ENCODE results near the gene C1orf105. TPM values are rescaled to one million over a fixed set of nuclear protein-coding genes. Genes with fewer than 3 reads are reported as not detected.

The C1orf105 gene
- total RNA-seq, 1 donor from 2014 or later = 6.5 TPM

GRCh38 chr1:172394141-172394751, 26.2 kb upstream of the C1orf105 start:
- no peak for DNase-seq (ENCODE audit: low spot score)
- intact Hi-C loops (cut with DNase I) = loop anchor here (10.0 kb wide), 1 partner anchor 109 kb away; no protein-coding TSS in a partner anchor

- DNase-seq (ENCODE audit: low spot score) = no peak
- intact Hi-C loops (cut with DNase I) = loop anchor here (10.0 kb wide), 1 partner anchor 110 kb away; no protein-coding TSS in a partner anchor
Observed at GRCh38 chr1:172394811-172395210, 25.7 kb upstream of the C1orf105 start.

GRCh38 chr1:172395576-172395975, 24.9 kb upstream of the C1orf105 start:
- DNase-seq (ENCODE audit: low spot score) = no peak
- intact Hi-C loops (cut with DNase I) = loop anchor here (10.0 kb wide), 1 partner anchor 111 kb away; no protein-coding TSS in a partner anchor

DNA sequence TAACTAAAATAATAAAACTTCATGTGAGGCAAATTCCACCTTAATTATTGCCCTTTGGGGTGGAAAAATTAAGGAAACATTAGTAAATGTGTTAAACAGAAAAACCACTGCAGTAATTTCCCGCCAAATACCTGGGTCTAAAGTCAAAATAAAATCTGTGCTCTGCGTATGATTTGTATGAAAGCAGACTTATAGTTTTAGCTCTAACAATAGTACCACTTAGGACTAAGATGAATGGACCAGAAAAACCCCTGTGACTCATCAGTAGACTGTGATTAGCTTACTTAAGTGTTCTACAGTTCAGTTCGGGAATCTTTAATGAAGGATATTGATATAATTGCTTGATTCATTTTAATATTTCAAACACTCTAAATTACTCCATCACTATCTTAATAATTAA, 23.3 kb upstream of the C1orf105 start:
- intact Hi-C loops (cut with DNase I) = loop anchor here (10.0 kb wide), 1 partner anchor 112 kb away; no protein-coding TSS in a partner anchor

GRCh38 chr1:172397633-172398032, 22.9 kb upstream of the C1orf105 start:
- intact Hi-C loops (cut with DNase I) = loop anchor here (2.0 to 10.0 kb wide), 3 partner anchors 39 to 113 kb away; no protein-coding TSS in a partner anchor
- no peak for DNase-seq (ENCODE audit: low spot score)

More for the DNA sequence above, 23.3 kb upstream of the C1orf105 start:
- no peak for DNase-seq (ENCODE audit: low spot score)

DNA sequence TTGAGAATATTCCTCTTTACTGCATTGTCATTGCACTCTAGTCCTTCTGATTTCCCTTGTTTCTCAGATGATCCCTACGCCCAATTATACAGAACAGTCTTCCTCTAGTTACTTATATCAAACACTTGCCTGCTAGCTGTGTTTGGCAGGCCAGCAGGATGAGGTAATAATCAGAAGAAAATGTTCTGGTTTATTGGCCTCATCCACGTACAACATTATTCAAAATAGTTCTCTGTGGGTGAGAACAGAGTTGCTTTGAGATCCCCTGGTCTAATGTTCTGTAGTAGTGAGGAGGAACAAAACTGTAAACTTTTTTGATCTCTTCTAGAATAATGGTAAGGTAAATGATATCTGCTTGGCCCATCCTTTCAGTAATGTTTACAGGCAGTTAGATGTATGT, 22.3 kb upstream of the C1orf105 start:
- intact Hi-C loops (cut with DNase I) = loop anchor here (2.0 to 10.0 kb wide), 3 partner anchors 39 to 113 kb away; no protein-coding TSS in a partner anchor
- no peak for DNase-seq (ENCODE audit: low spot score)

DNA sequence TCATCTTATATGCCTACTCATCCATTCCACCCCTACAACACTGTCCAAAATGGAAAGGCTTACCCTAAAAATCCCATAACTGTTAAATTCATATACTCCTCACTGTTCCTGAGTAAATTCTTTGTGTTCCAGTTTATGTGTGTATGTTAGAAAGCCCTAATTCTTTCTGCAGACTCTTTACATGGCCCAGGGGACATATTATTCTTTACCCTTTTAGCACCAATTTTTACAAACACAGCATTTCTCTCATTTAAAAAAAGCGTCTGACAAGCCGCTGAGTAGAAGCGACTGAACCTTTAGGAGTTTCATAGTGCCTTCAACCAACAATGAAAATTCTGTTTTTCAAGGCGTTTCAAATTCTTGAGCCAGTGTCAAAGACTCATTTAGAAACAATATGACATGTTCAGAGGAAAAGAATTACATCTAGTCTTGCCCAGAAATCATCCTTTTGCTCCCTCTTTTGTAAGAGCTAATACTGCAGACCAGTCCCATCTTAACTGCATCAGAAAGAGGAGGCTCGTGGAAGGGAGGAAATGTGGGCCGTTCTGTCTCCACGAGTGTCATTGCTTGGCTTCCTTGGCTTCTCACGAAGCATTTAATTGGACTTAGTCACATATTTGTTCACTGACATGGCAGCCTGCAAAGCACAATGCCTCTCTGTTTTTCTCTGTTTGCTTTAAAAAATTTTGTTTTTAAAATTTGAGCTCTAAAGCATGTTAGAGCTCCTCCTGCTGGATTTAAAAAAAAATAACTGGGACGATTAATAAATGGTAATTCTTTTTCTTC, 21.3 kb upstream of the C1orf105 start:
- DNase-seq (ENCODE audit: low spot score) = no peak
- intact Hi-C loops (cut with DNase I) = loop anchor here (1.0 to 10.0 kb wide), 4 partner anchors 40 to 308 kb away; no protein-coding TSS in a partner anchor

- DNase-seq (ENCODE audit: low spot score) = no peak
- intact Hi-C loops (cut with DNase I) = loop anchor here (1.0 to 10.0 kb wide), 5 partner anchors 41 to 309 kb away; no protein-coding TSS in a partner anchor
Observed at GRCh38 chr1:172399756-172400721, 20.4 kb upstream of the C1orf105 start.

DNA sequence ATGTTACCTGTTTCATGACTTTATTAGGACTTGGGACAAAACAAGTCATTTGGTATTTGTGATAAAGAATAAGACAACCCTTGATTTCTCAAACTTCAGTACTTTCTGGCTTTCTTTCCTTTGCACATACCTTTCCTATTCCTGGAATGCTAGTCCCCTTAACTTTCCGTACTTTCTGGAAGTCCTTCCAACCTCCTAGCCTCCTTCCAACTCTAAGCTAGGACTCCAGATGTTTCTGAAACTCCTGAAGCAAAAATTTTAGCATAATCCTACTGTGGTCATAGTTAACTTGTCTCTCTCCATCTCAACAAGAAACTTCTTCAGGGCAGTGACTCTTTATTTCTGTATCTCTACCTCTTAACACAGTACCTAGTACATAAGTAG, 19.8 kb upstream of the C1orf105 start:
- intact Hi-C loops (cut with DNase I) = loop anchor here (5.0 kb wide), 1 partner anchor 263 kb away; no protein-coding TSS in a partner anchor
- no peak for DNase-seq (ENCODE audit: low spot score)

- DNase-seq (ENCODE audit: low spot score) = no peak
- intact Hi-C loops (cut with DNase I) = loop anchor here (5.0 kb wide), 1 partner anchor 264 kb away; no protein-coding TSS in a partner anchor
Observed at GRCh38 chr1:172401477-172401876, 19.0 kb upstream of the C1orf105 start.

GRCh38 chr1:172401892-172402291, 18.6 kb upstream of the C1orf105 start:
- intact Hi-C loops (cut with DNase I) = loop anchor here (1.0 to 5.0 kb wide), 2 partner anchors 10 to 265 kb away; no protein-coding TSS in a partner anchor
- no peak for DNase-seq (ENCODE audit: low spot score)

- intact Hi-C loops (cut with DNase I) = loop anchor here (1.0 to 5.0 kb wide), 2 partner anchors 9 to 266 kb away; no protein-coding TSS in a partner anchor
- DNase-seq (ENCODE audit: low spot score) = no peak
Observed at GRCh38 chr1:172402878-172403569, 17.5 kb upstream of the C1orf105 start.

DNA sequence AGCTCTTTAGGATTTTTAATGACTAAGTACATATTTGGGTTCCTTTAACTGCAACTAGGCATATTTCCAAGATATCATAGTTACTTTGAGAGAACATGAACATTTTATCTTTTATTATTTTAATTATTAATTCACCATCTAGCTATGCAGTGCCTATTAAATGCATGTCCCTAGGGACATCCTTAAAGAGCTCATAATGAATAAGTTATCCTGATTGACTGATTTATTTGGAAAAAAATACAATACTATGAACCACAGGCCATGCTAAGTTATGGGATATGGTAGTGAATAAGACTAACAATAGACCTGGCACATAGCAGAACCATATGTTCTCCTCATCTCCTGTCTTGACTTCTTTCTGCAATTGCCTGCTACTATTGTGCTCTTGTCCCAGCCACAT, 16.4 kb upstream of the C1orf105 start:
- no peak for DNase-seq (ENCODE audit: low spot score)
- intact Hi-C loops (cut with DNase I) = loop anchor here (5.0 kb wide), 1 partner anchor 267 kb away; no protein-coding TSS in a partner anchor

DNA sequence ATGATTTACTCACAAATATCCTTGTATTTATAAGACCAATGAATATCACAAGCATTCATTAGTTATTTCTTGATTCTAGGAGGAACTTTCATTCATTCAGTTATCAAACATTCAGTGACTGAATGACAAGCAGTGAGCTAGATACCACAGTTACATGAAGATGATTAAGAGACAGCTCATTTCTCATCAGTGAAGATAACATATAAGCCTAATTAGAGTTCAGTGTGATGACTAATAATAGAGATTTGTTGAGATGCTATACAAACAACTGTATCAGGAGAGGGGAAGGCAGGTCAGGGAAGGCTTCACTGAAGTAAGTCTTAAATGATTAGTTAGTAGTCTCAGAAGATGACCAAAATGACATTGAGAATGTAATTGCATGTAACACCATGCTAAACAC, 14.6 kb upstream of the C1orf105 start:
- no peak for DNase-seq (ENCODE audit: low spot score)
- intact Hi-C loops (cut with DNase I) = no loop called here

GRCh38 chr1:172406968-172407367, 13.5 kb upstream of the C1orf105 start:
- no peak for DNase-seq (ENCODE audit: low spot score)
- intact Hi-C loops (cut with DNase I) = no loop called here

DNA sequence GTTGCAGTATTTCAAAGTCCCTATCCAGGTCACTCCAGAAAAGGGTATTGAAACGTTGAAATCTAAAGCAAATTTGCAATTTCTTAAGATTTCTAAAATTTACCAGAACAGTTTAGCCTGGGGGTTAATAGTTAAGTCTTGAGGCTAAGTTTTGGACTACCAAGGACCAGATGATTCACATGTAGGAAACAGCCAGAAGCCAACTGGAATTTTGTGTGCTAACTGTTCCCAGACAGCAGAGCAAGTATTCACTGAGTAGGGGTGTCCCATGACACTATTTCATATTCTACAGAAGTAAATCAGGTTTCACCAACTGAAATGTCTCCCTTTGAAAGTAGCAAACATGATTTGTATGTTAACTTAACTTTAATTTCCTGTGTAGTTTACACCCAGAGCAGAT, 11.5 kb upstream of the C1orf105 start:
- no peak for DNase-seq (ENCODE audit: low spot score)
- intact Hi-C loops (cut with DNase I) = no loop called here

DNA sequence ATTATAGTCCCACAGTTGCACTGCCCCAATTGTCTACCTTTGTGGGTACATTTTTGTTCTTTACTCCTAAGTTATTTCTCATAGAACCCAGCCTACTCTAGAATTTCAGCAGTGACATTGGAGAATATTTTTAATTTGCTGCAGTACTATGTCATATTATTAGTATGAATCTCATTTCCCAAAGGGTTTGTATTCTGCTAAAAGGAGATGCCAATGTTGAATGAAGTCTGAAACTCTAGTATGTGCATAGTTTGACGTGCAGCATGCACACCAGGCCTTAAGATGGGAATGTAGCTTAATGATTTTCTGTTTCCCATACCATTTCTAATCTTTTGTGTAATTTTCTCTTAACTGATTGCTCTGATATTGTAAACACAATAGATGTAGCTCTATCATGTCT, 10.5 kb upstream of the C1orf105 start:
- intact Hi-C loops (cut with DNase I) = no loop called here
- DNase-seq (ENCODE audit: low spot score) = no peak

GRCh38 chr1:172411791-172412338, 8.6 kb upstream of the C1orf105 start:
- DNase-seq (ENCODE audit: low spot score) = no peak
- intact Hi-C loops (cut with DNase I) = loop anchor here (1.0 kb wide), 1 partner anchor 10 kb away; no protein-coding TSS in a partner anchor
